Heart left ventricle (tissue), 13 donors: ENCODE data around the gene HNRNPL.

Experiments used
- CTCF ChIP-seq, 12 donors: fragments of 200-600 bp; sonication (generic) in 4 of 12; IDR thresholded peaks; one replicate each; pipeline versions ENCODE4 v1.5.0 to v1.8.0; 2018 to 2022; ENCODE audit warnings: antibody characterized with exemption in 12 of 12, mild to moderate bottlenecking in 5 of 12
- POLR2A ChIP-seq, 2 donors: fragments of 450-650 bp; IDR thresholded peaks; one replicate each; pipeline ENCODE4 v1.6.1; 2017; ENCODE audit warnings: antibody characterized with exemption in 2 of 2, mild to moderate bottlenecking in 2 of 2, moderate library complexity in 2 of 2
- donor health status: ischemic (EF 13 %, LVEDD 7.1; RV severe dilation, severe dysfunction).
- donor health status: DM: no; HTN: yes; CAD: no.
- donor health status: DM: no; HTN: no; CAD: no.
- donor health status: ischemic (EF 25% LVEDD 6.9; RV normal size, moderate dysfunction).
- donor health status: ischemic (EF 25% LVEDD 5.7; RV mildly dilated, moderate dysfunction).
- donor health status: ischemic (EF 35%, LVEDD 5.7; RV mildly dilated, moderate dysfunction).
- donor health status: nonischemic (EF 11% LVEDD 7.7; RV severe dilation, severe dysfunction).
- donor health status: DM: yes; HTN: yes; CAD: no.
- donor health status: PGD.
- donor health status: ischemic (EF 29% LVEDD 5.4; RV normal size, mild dysfunction).
- donor health status: nonischemic (EF 23%, LVEDD 6.1; RV moderate dilation, normal function).

GRCh38 chr19:38793177-38793576 is 56.6 kb downstream of the HNRNPL start:
- TF ChIP-seq CTCF (IDR thresholded peaks at IDR 0.05) (no peak), POLR2A (IDR thresholded peaks at IDR 0.05) (no peak)
